Neural cell (in vitro differentiated cells): Measurements from ENCODE around the gene CTNNA1.

Experiments used
- CTCF ChIP-seq: fragments of 450-650 bp; IDR thresholded peaks from 2 replicates; pipeline ENCODE4 v1.5.1; 2014; ENCODE audit warnings: antibody characterized with exemption, mild to moderate bottlenecking, moderate library complexity; ENCODE audit not compliant: poor library complexity, severe bottlenecking
- REST ChIP-seq: IDR thresholded peaks from 2 replicates; pipeline ENCODE4 v1.6.1; 2012; ENCODE audit warnings: borderline replicate concordance
- TAF1 ChIP-seq: IDR thresholded peaks from 2 replicates; pipeline ENCODE4 v1.6.1; 2012; ENCODE audit warnings: low read depth

GRCh38 chr5:138706655-138707480, 46.4 kb upstream of the CTNNA1 start:
- TF ChIP-seq CTCF, result no peak
- TF ChIP-seq REST, result no peak
- TF ChIP-seq TAF1, result no peak
